AG09309 (cell line): ENCODE results near the gene CWC27.
A peak's percentile ranks its signal among the peaks of the same experiment; 100 is the strongest.

Experiments
- DNase-seq: peaks from one replicate; pipeline ENCODE4 v3.0.0-alpha.2; 2010; ENCODE audit warnings: low read depth
- H3K4me3 ChIP-seq: 2 replicates; pipeline ENCODE4 v1.5.1; 2011; ENCODE audit warnings: mild to moderate bottlenecking, low read depth, low read length, moderate library complexity; ENCODE audit not compliant: control insufficient read depth
- TF ChIP-seq, protein P1 (sequence below): IDR thresholded peaks from 2 replicates; pipeline ENCODE4 v1.5.1; 2011; ENCODE audit warnings: mild to moderate bottlenecking, low read depth, low read length, inconsistent platforms; ENCODE audit not compliant: insufficient read depth, control insufficient read depth; ENCODE audit errors: missing control alignments

CWC27 gene

DNA sequence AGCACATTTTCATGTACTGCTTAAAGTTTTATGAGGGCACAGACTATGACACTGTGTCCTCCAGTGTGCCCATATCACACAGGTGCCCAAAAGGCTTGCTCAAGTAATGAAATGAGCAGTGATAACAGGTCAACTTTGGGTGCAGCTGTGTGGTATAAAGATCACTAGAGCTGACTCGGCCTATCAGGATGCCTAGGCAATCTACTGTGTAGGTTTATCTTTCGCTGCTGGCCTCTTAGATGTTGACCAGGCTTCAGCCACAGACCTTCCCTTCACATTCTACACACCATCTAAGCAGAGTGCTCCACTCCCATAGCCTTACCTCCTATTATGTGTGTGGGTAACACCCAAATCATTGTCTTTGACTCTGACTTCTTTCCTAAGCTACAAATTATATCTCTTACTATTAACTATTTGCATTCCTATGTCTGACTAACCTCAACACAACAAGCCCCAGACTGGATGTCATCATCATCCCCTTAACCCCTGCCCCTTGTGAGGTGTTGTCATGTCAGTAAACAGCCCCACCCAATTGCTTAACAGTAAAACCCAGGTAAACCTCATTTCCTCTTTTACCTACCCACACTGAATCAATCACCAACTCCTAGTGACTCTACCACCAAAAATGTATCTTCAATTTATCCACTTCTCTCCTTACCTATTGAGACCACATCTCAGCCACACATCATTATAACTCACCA is 2.8 kb upstream of the CWC27 start:
- no peak overlapping the region for H3K4me3 ChIP-seq
- TF ChIP-seq, protein P1, sequence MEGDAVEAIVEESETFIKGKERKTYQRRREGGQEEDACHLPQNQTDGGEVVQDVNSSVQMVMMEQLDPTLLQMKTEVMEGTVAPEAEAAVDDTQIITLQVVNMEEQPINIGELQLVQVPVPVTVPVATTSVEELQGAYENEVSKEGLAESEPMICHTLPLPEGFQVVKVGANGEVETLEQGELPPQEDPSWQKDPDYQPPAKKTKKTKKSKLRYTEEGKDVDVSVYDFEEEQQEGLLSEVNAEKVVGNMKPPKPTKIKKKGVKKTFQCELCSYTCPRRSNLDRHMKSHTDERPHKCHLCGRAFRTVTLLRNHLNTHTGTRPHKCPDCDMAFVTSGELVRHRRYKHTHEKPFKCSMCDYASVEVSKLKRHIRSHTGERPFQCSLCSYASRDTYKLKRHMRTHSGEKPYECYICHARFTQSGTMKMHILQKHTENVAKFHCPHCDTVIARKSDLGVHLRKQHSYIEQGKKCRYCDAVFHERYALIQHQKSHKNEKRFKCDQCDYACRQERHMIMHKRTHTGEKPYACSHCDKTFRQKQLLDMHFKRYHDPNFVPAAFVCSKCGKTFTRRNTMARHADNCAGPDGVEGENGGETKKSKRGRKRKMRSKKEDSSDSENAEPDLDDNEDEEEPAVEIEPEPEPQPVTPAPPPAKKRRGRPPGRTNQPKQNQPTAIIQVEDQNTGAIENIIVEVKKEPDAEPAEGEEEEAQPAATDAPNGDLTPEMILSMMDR = no peak
- no peak for DNase-seq

- H3K4me3 ChIP-seq = no peak overlapping the region
- TF ChIP-seq, protein P1 = no peak
- DNase-seq = no peak
Measured at GRCh38 chr5:64766941-64767340, 1.8 kb upstream of the CWC27 start.

DNA sequence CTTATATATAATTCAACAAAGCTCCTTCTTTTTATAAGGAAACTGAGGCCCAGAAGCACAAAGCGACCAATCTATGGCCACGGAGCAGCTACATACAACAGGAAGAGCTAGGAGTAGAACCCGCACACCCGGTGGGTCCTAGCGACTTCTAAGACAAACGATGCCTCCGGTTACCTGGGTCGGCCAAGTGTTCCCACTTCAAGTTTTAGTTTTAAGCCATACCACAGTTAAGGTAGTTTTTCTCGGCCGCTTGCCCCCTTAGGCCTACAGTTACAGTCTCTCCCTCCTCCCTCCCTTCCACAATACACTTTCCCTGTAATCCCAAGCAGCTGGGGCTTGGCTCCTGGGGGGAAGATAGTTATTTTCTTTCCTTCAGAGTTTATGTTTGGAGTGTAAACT is 772 bp upstream of the CWC27 start:
- DNase-seq = no peak
- TF ChIP-seq, protein P1 = no peak
- H3K4me3 ChIP-seq = peak overlapping the region; percentile 82

- no peak for DNase-seq
- TF ChIP-seq, protein P1 = no peak
Measured at GRCh38 chr5:64769855-64770254, 1.1 kb downstream of the CWC27 start.

DNA sequence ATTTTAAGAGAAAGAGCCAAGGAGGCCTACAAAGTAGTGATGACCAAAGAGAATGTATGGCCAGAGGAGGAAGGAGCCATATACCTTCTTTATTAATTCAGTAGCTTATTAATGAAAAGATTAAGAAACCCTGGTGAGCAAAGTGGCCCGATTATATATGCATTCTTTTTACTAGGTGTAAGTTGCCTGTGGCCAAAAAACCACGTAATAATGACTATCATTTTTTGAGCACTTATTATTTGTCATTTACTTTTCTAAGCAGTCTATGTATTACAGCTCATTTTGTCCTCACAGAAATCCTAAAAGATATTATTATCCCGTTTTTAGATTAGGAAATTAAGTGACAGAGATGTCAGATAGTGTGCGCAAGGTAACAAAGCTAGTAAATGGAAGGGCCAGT is 3.0 kb downstream of the CWC27 start:
- no peak for DNase-seq
- TF ChIP-seq, protein P1 = no peak
- no peak overlapping the region for H3K4me3 ChIP-seq

More at GRCh38 chr5:64769855-64770254, 1.1 kb downstream of the CWC27 start:
- H3K4me3 ChIP-seq = peak overlapping the region; percentile 82; the same call in 1 of the 2 replicates

DNA sequence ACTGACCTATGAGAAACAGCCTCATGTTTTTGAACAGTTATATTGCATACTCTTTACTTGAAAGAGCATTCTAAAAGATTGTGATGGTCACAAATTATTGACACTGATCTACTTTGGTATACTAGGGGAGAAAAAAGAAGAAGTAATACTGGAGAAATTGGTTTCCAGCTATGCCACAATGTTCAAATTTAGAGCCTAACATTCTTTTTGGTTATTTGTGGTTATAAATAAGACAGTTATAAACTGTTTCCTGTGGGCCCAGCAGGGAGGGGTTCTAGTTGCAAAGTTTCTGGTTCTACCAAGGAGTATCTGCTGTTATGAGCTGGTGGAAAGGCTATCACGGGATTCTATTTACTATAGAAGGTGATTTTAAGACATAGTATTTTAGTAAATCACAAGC is 4.8 kb downstream of the CWC27 start:
- H3K4me3 ChIP-seq = no peak overlapping the region
- no peak for DNase-seq
- TF ChIP-seq, protein P1 = no peak

- DNase-seq = no peak
- H3K4me3 ChIP-seq = no peak overlapping the region
- TF ChIP-seq, protein P1 = no peak
Measured at GRCh38 chr5:64775291-64775690, 6.6 kb downstream of the CWC27 start.
